Measurements from ENCODE around the gene GABRB1. TPM values are rescaled to one million over a fixed set of nuclear protein-coding genes. Genes with fewer than 3 reads are reported as not detected.
"Not testable (repeated sequence)": the region's sequence is repeated elsewhere in the genome, so short reads cannot be mapped to it uniquely, and the experiment has no call there.

Gene GABRB1
- total RNA-seq, 1 donor from 2014 or later, result 4.0 TPM

GRCh38 chr4:47239649-47240048 is 208.3 kb downstream of the GABRB1 start:
- intact Hi-C loops (cut with micrococcal nuclease), result no loop called here
- peak; percentile 42 for ATAC-seq
- DNase-seq, result no peak

- intact Hi-C loops (cut with micrococcal nuclease), result no loop called here
- DNase-seq (no peak), ATAC-seq (no peak)
Observed at GRCh38 chr4:47251348-47252135, 220.2 kb downstream of the GABRB1 start.

DNA sequence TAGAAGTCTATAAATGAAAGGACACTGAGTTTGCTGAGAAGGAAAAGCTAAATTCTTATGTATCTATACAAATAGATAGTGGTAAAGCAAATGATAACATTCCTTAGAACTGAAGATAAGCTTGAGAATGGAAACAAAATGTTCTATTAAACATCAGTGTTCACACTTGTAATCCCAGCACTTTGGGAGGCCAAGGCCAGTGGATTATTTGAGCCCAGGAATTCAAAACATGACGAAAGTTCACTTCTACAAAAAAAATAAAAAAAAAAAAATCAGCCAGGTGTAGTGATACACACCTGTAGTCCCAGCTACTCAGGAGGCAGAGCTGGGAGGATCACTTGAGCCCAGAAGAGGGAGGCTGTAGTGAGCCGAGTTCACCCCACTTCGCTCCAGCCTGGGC is 232.4 kb downstream of the GABRB1 start:
- ATAC-seq (no peak), DNase-seq (no peak)
- intact Hi-C loops (cut with micrococcal nuclease), result no loop called here

- ATAC-seq (peak; percentile 30), DNase-seq (no peak)
- intact Hi-C loops (cut with micrococcal nuclease), result no loop called here
Observed at GRCh38 chr4:47270201-47270888, 239.0 kb downstream of the GABRB1 start.

DNA sequence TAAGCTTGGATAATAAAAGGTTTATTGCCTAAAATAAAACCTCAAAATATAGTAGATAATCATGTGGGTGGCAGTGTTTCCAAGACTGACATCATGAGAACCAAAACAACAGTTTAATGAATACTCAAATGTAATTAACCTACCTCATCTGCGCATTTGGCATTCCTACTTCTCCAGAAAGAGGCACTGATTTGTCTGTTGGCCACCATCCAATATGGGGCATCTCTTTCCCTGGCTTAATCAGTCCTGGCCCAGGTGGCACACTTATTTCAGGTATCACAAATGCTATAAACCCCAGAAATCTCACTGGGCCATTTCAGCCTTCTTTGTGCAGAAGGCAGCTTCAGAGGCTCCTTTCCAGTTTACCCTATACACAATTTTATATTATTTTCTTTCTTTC is 239.9 kb downstream of the GABRB1 start:
- ATAC-seq, result no peak
- DNase-seq, result no peak
- intact Hi-C loops (cut with micrococcal nuclease), result no loop called here

DNA sequence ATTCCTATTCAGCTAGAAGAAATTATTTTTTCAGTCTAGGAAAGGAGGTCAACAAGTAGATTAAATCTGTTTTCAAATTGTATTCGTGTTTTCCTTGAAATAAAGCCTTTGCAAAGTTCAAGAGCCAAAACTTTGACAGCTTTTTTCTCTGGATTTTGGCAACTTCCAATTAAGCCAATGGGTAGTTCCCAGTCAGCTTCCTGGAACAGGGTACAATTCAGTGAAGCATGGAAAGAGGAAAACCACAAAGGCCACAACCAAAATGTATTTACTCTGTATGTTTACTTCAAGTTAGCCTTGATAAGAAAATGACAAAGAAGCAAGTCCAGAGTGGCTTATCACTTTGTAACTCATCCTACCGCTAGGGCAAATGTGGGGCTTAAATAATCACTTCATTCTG is 243.5 kb downstream of the GABRB1 start:
- intact Hi-C loops (cut with micrococcal nuclease), result no loop called here
- DNase-seq, result no peak
- no peak for ATAC-seq

GRCh38 chr4:47275595-47275994 is 244.2 kb downstream of the GABRB1 start:
- ATAC-seq, result no peak
- intact Hi-C loops (cut with micrococcal nuclease), result no loop called here
- no peak for DNase-seq

DNA sequence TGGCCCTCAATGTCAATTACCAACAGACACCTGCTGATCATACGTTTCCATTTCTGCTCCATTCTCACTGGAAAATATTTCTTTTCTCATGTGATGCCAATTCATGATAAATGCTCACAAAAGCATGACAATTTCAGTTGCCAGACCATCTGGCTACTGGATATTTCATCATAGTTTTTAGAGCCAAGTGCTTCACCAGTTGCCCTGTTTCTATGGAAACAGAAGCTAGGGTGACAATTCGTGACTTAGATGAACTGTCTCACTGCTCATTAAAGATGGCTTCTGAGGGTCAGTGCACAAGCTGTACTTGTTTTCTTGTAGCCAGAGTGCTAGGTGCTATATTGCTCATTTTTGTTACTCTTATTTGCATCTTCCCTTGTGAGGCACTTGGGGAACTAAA is 247.3 kb downstream of the GABRB1 start:
- intact Hi-C loops (cut with micrococcal nuclease), result no loop called here
- no peak for ATAC-seq
- no peak for DNase-seq

DNA sequence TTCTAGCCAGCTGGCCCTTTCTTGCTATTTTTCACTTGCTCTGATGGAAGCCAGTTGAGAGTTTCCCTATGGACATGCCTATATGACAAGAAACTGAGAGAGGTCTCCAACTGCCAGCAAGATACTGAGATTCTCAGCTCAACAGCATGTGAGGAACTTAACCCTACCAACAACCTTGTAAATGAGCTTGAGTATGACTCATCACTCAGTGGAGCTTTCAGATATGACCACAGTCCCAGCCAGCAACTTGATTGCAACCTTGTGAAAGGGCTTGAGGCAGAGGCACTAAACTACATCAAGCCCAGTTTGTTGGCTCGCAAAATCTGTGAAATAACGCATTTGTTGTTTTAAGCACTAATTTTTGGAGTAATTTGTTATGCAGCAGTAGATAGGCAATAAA is 256.4 kb downstream of the GABRB1 start:
- no peak for ATAC-seq
- intact Hi-C loops (cut with micrococcal nuclease), result no loop called here
- no peak for DNase-seq

DNA sequence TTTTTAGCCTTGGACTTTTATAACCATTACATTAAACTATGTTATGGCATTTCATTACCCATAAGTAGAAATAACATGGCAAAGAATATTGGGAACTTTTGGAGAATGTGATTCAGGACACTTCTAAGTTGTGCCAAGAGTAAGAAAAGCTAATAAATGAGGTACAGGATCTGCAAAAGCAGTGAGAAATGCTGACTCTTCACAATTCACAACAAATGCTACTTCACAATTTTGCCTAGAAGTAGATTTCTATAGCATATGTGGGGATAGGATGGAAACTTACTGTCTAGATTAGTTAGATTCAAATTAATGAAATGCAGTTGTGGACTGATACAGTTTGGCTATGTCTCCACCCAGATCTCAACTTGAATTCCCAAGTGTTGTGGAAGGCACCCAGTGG is 258.4 kb downstream of the GABRB1 start:
- intact Hi-C loops (cut with micrococcal nuclease), result no loop called here
- DNase-seq (no peak), ATAC-seq (no peak)

DNA sequence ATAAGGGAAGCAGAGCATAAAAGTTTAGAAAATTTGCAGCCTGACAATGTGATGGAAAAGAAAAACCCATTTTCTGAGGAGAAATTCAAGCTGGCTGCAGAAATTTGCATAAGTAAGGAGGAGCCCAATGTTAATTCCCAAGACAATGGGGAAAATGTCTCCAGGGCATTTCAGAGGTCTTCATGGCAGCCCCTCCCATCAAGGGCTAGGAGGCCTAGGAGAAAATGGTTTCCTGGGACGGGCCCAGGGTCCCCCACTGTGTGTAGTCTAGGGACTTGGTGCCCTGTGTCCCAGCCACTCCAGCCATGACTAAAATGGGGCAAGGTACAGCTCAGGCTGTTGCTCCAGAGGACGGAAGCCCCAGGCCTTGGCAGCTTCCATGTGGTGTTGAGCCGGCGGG is 259.5 kb downstream of the GABRB1 start:
- DNase-seq, result peak; percentile 17
- ATAC-seq; intact Hi-C loops (cut with micrococcal nuclease): not testable (repeated sequence)

DNA sequence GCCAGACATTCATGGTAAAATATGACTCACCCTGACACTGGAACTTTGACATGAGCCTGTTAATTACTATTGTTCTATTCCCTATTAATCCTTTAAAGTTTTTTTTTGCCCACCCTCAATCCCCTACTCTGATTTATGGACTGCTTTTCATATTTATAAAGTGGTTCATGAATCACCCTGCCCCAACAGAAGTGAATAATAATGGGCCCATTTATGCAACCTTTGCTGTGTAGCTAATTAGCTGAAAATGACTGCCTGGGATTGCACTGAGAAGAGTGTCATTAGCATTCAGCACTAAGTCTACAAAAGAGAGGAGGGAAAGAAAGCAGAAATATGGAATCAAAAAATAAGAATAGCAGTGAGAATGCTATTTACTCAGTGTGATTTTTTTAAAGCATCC is 277.8 kb downstream of the GABRB1 start:
- intact Hi-C loops (cut with micrococcal nuclease), result no loop called here
- ATAC-seq (no peak), DNase-seq (no peak)

GRCh38 chr4:47312170-47312569 is 280.8 kb downstream of the GABRB1 start:
- ATAC-seq (no peak), DNase-seq (no peak)
- intact Hi-C loops (cut with micrococcal nuclease), result no loop called here

- DNase-seq (no peak), ATAC-seq (no peak)
- intact Hi-C loops (cut with micrococcal nuclease), result no loop called here
Observed at GRCh38 chr4:47313384-47313783, 282.0 kb downstream of the GABRB1 start.

DNA sequence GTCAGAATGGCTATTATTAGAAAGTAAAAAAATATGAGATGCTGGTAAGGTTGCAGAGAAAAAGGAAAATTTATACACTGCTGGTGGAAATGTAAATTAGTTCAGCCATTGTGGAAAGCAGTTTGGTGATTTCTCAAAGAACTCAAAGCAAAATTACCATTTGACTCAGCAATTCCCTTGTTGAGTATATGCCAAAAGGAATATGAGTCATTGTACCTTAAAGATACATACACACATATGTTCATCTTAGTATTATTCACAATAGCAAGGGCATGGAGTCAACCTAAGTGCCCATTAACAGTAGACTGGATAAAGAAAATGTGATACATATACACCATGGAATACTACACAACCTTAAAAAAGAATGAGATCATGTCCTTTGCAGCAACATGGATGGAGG is 284.0 kb downstream of the GABRB1 start:
- ATAC-seq, result no peak
- intact Hi-C loops (cut with micrococcal nuclease), result no loop called here
- DNase-seq, result no peak

- no peak for ATAC-seq
- no peak for DNase-seq
- intact Hi-C loops (cut with micrococcal nuclease), result no loop called here
Observed at GRCh38 chr4:47326025-47326424, 294.7 kb downstream of the GABRB1 start.

DNA sequence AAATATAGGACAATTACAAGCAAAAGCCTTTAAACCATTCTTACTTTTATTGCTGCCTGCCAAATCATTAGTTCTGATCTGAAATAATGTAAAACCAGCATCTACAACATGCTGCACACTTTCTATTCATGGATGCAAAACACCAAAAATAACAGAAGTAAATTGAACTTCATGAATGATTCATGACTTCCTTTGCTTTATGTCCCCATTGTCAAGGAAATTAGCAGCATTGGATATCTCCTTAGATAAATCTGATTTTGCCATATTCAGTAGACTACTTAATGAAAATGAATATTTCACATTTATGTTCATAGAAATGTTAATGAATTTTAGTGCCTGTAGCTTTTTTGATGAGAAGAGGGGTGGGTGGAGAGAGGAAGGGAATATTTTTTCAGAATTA is 299.5 kb downstream of the GABRB1 start:
- DNase-seq (no peak), ATAC-seq (no peak)
- intact Hi-C loops (cut with micrococcal nuclease), result no loop called here

DNA sequence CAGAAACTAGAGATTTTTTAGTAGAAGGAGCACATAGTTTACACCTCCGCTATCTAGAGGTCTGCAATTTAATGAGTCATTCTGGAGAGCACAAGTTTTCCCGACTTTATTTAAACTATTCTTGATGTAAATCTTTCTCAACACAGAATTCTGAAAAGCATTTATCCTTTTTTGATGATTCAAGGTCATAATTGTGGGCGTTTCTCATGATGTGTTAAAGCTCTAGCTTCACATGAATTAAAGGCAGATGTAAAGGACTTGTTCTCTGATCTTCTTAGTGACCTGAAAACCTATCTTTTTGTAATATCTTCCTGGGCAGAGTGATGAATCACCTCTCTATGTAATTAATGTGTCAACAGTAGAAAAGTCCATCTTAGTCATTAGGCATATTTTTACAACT is 303.3 kb downstream of the GABRB1 start:
- no peak for DNase-seq
- ATAC-seq, result no peak
- intact Hi-C loops (cut with micrococcal nuclease), result no loop called here

- intact Hi-C loops (cut with micrococcal nuclease), result no loop called here
- ATAC-seq, result no peak
- DNase-seq, result no peak
Observed at GRCh38 chr4:47337893-47338292, 306.5 kb downstream of the GABRB1 start.

DNA sequence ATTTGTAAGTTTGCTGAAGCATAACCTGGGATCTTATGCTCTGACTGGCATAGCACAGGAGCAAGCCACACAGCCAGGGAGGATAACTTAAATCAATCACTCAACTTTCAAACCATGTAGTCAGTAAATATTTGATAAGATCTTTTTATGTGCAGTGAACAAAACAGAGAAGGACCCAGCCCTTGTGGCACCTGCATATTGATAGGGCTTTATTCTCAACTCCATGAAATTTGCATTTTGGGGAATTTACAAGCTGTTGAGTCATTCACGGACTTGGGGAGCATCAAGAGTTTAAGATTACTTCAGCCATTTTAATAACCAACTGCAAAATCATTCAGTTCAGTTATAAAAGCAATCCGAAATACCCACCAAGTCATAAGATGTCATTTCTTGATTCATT is 309.5 kb downstream of the GABRB1 start:
- intact Hi-C loops (cut with micrococcal nuclease), result no loop called here
- ATAC-seq (no peak), DNase-seq (no peak)

DNA sequence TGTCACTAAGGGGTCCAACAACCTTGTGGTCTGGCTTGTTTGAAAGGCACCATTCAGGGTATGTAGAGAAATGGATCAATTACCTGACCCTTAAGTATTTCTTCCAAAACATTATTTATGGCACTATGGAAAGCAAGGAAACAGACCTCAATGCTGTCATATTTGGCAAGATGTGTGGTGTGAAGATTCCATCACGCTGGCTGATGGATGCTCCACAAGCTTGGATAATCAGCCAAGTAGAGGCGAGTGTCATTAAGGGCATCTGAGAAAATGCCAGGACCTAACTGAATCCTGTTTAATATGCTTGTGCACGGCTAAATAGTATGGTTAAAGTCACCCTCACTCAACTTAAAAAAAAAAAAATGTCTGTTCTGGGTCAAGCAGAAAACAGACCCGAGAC is 311.4 kb downstream of the GABRB1 start:
- ATAC-seq (no peak), DNase-seq (no peak)
- intact Hi-C loops (cut with micrococcal nuclease), result no loop called here
